ENCODE results near the gene HK1. TPM values are rescaled to one million over a fixed set of nuclear protein-coding genes. Genes with fewer than 3 reads are reported as not detected.

The HK1 gene
- total and polyA plus RNA-seq, 12 donors, result 18.4 to 79.3 (median 45.1) TPM

DNA sequence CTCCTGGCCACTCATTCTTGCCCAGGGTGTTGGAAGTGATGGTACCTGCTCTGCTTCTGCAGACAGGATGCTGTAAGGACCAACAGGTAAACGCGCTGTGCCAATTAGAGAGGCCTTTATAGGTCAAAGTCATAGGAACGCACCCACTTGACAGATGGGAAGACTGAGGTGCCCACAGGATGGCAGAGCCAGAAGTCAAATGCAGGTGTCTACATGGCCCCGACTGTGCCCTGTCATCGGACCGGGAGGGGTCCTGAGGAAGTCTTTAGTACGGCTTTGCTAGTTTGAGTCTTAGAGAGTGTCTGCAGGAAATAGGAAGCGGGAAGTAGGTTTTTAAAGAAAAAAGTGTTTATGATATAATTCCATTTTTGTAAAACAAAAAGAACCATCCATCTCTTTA, 57.3 kb downstream of the HK1 start:
- H3K27ac ChIP-seq, result peak overlapping the region in 4 of 5 donors; percentile 4 to 85 (median 66)
- WGBS, 4 donors, result 79 to 88% (median 81%) methylated on average over 8 of the region's 8 CpGs
- no peaks in the 10 kb centered on the region for H3K9me3 ChIP-seq (replicated peaks in 1 of 3)
- H3K4me1 ChIP-seq (replicated peaks in 1 of 2), result peaks cover 6 to 75% of the 10 kb centered on the region in 2 donors
- no peak for TF ChIP-seq POLR2A (IDR thresholded peaks at IDR 0.05)
- TF ChIP-seq, protein P1, sequence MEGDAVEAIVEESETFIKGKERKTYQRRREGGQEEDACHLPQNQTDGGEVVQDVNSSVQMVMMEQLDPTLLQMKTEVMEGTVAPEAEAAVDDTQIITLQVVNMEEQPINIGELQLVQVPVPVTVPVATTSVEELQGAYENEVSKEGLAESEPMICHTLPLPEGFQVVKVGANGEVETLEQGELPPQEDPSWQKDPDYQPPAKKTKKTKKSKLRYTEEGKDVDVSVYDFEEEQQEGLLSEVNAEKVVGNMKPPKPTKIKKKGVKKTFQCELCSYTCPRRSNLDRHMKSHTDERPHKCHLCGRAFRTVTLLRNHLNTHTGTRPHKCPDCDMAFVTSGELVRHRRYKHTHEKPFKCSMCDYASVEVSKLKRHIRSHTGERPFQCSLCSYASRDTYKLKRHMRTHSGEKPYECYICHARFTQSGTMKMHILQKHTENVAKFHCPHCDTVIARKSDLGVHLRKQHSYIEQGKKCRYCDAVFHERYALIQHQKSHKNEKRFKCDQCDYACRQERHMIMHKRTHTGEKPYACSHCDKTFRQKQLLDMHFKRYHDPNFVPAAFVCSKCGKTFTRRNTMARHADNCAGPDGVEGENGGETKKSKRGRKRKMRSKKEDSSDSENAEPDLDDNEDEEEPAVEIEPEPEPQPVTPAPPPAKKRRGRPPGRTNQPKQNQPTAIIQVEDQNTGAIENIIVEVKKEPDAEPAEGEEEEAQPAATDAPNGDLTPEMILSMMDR (IDR thresholded peaks at IDR 0.05), result no peak
- no peaks in the 10 kb centered on the region for H3K27me3 ChIP-seq
- H3K36me3 ChIP-seq (replicated peaks in 1 of 2), result no peaks in the 10 kb centered on the region
- intact Hi-C loops (cut with DNase I), result no loop called here
- H3K4me3 ChIP-seq, result no peak overlapping the region
- no peak for DNase-seq

DNA sequence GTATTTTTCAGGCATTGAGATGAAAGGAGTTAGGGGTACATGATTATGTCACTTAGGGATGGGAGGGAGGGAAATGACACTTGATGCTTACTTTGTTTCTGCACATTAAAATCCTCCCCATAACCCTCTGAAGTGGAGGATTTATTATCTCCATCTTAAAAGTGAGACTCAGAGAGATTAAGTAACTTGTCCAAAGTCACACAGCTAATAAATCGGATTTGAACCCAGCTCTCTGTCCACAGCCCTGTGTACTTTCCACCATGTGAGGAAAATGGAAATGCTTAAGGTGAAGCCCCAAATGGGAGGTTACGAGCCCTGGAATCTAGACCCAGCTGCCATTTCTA, 58.6 kb downstream of the HK1 start:
- no peaks in the 10 kb centered on the region for H3K36me3 ChIP-seq (replicated peaks in 1 of 2)
- peak overlapping the region in 3 of 5 donors; percentile 32 to 83 (median 58) for H3K27ac ChIP-seq
- TF ChIP-seq, protein P1 (IDR thresholded peaks at IDR 0.05), result no peak
- TF ChIP-seq POLR2A (IDR thresholded peaks at IDR 0.05), result no peak
- no peaks in the 10 kb centered on the region for H3K27me3 ChIP-seq
- H3K9me3 ChIP-seq (replicated peaks in 1 of 3), result no peaks in the 10 kb centered on the region
- 78 to 96% (median 88%) methylated on average over 2 of the region's 2 CpGs for WGBS, 4 donors
- intact Hi-C loops (cut with DNase I), result no loop called here
- H3K4me1 ChIP-seq (replicated peaks in 1 of 2), result peaks cover 6 to 71% of the 10 kb centered on the region in 2 donors
- no peak overlapping the region for H3K4me3 ChIP-seq
- DNase-seq, result no peak

DNA sequence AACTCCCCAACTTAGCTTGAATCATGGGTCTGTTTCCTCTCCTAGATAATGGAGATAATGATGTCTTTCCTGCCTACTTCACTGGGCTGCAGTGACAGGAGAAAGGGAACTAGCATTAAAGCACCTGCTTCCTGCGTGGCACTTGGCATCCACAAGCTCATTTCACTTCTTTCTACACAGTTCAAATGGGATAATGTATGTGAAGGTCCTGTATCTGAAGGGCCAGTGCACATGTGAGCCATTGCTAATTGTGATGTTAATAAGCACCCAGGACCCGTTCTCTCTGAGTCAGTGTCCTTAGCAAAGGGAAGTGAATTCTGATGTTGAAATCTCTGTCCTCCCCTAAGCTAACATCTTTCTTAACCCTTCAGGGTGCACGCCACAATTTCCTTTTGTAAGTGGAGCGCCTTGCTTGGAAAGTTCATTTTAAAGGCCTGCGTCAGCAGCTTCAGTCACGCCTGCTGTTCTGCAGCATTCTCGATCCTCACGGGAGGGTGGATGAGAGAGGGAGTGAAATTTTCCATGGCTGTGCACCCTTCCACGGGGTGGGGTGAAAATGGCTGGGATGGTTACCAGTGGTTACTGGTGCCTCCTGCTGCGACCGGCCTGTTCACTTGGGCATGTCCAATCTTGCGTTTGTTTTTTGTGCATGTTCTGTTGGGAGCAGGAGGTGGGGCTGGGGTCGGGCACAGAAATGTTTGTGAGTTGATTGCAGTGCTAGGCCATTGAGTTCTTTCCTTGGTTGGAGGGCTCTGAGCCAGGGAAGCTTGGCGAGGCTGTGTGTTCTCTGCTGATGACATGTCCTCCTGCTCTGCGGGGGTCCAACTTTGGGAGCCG, 59.2 kb downstream of the HK1 start:
- Histone ChIP-seq H3K9me3 (replicated peaks in 1 of 3) (no peaks in the 10 kb centered on the region), H3K4me1 (replicated peaks in 1 of 2) (peaks cover 6 to 67% of the 10 kb centered on the region in 2 donors), H3K27me3 (no peaks in the 10 kb centered on the region), H3K27ac (peak overlapping the region in 3 of 5 donors; percentile 32 to 83 (median 58)), H3K4me3 (no peak overlapping the region), H3K36me3 (replicated peaks in 1 of 2) (no peaks in the 10 kb centered on the region)
- intact Hi-C loops (cut with DNase I), result no loop called here
- 64 to 70% (median 67%) methylated on average over 15 to 16 of the region's 16 CpGs for WGBS, 4 donors
- TF ChIP-seq, protein P1 (IDR thresholded peaks at IDR 0.05), result no peak
- no peak for TF ChIP-seq POLR2A (IDR thresholded peaks at IDR 0.05)
- DNase-seq, result peak in 3 of 7 donors; percentile 23 to 39 (median 35)

DNA sequence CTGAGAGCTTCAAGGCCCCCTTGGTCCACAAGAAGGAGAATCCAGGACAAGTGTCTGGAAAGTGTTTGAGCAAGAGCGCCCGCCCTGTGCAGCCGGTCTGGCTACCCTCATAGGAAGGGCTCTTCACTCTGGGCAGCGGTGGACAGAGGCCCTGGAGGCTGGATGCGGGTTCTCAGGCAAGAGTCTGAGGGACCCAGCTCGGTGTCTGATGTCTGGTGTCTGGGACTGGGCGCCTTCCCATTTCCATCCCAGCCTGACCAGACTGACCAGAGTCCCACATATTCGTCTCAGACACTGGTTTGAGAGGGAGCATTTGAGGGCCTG, 59.8 kb downstream of the HK1 start:
- no peaks in the 10 kb centered on the region for H3K9me3 ChIP-seq (replicated peaks in 1 of 3)
- intact Hi-C loops (cut with DNase I), result no loop called here

More for the DNA sequence above, 59.8 kb downstream of the HK1 start:
- no peaks in the 10 kb centered on the region for H3K27me3 ChIP-seq
- no peak overlapping the region for H3K4me3 ChIP-seq
- TF ChIP-seq, protein P1 (IDR thresholded peaks at IDR 0.05), result no peak
- TF ChIP-seq POLR2A (IDR thresholded peaks at IDR 0.05), result no peak
- WGBS, 4 donors, result 84 to 87% (median 86%) methylated on average over 6 to 8 of the region's 8 CpGs
- H3K27ac ChIP-seq, result peak overlapping the region in 3 of 5 donors; percentile 8 to 83 (median 58)
- no peaks in the 10 kb centered on the region for H3K36me3 ChIP-seq (replicated peaks in 1 of 2)
- H3K4me1 ChIP-seq (replicated peaks in 1 of 2), result peaks cover 6 to 61% of the 10 kb centered on the region in 2 donors
- DNase-seq, result no peak

Data from adrenal gland (tissue), 12 donors.